CD4-positive, alpha-beta T cell (primary cell): ENCODE results near the gene P3H3. TPM values are rescaled to one million over a fixed set of nuclear protein-coding genes. Genes with fewer than 3 reads are reported as not detected.

Experiments used
- ATAC-seq: fragments of 200-7000 bp; cut with Tn5 transposase; one replicate; pipeline ENCODE4 v1.10.0; 2022; ENCODE audit warnings: mild to moderate bottlenecking; ENCODE audit not compliant: poor library complexity
- CTCF ChIA-PET: fragments of 350-600 bp; sonication (Branson Sonifier 250); formaldehyde crosslinking; loops from one replicate; lab custom pipeline; 2021; ENCODE audit warnings: antibody characterized with exemption, inconsistent platforms; lab: Charles Lee
- POLR2A ChIA-PET: fragments of 350-600 bp; sonication (Branson Sonifier 250); formaldehyde crosslinking; loops from one replicate; lab custom pipeline; 2021; ENCODE audit warnings: antibody characterized with exemption, inconsistent platforms; lab: Charles Lee
- DNase-seq, 14 experiments: peaks; one replicate each; pipeline ENCODE4 v3.0.0-alpha.2; 2013 to 2020; ENCODE audit warnings: mixed read lengths in 2 of 14
- H3K27ac ChIP-seq, 2 donors: one replicate each; pipeline versions ENCODE4 v1.5.1 to v1.7.0; 2013; ENCODE audit warnings: low read length in 2 of 2, low read depth in 1 of 2, mild to moderate bottlenecking in 1 of 2
- H3K27me3 ChIP-seq, 2 experiments: 1 replicate in 1 of 2; 2 replicates in 1 of 2; pipeline versions ENCODE4 v1.6.1 to v1.7.0; 2013; ENCODE audit warnings: low read length in 2 of 2, control low read depth in 1 of 2, mild to moderate bottlenecking in 1 of 2, moderate library complexity in 1 of 2; ENCODE audit not compliant: insufficient read depth in 2 of 2, control insufficient read depth in 1 of 2
- H3K36me3 ChIP-seq: one replicate; pipeline ENCODE4 v1.6.1; 2013; ENCODE audit warnings: low read length, control low read depth; ENCODE audit not compliant: insufficient read depth
- H3K4me1 ChIP-seq: one replicate; pipeline ENCODE4 v1.6.1; 2013; ENCODE audit warnings: low read length, control low read depth; ENCODE audit not compliant: insufficient read depth
- H3K4me3 ChIP-seq: one replicate; pipeline ENCODE4 v1.5.1; 2013; ENCODE audit warnings: mild to moderate bottlenecking, low read length, moderate library complexity
- H3K9me3 ChIP-seq, 2 experiments: 1 replicate in 1 of 2; 2 replicates in 1 of 2; pipeline versions ENCODE4 v1.6.1 to v1.7.0; 2013; ENCODE audit warnings: low read length in 2 of 2, mild to moderate bottlenecking in 2 of 2, control low read depth in 1 of 2, moderate library complexity in 1 of 2; ENCODE audit not compliant: control insufficient read depth in 1 of 2, insufficient read depth in 1 of 2
- H3K27ac Mint-ChIP-seq: one replicate; pipeline ENCODE4 v1.8.0; 2020; ENCODE audit warnings: mixed read lengths
- H3K27me3 Mint-ChIP-seq: one replicate; pipeline ENCODE4 v1.8.0; 2021; ENCODE audit warnings: mixed read lengths
- H3K36me3 Mint-ChIP-seq: one replicate; pipeline ENCODE4 v1.8.0; 2021; ENCODE audit warnings: low read depth, mixed read lengths
- H3K4me1 Mint-ChIP-seq: one replicate; pipeline ENCODE4 v1.8.0; 2021; ENCODE audit warnings: low read depth, mixed read lengths
- H3K4me3 Mint-ChIP-seq: one replicate; pipeline ENCODE4 v1.8.0; 2020; ENCODE audit warnings: mild to moderate bottlenecking, mixed read lengths
- H3K9me3 Mint-ChIP-seq: one replicate; pipeline ENCODE4 v1.8.0; 2020; ENCODE audit warnings: mixed read lengths
- CTCF ChIP-seq: fragments of 200-600 bp; IDR thresholded peaks from one replicate; pipeline ENCODE4 v1.8.0; 2022; ENCODE audit warnings: antibody characterized with exemption, mild to moderate bottlenecking
- intact Hi-C, 2 experiments: fragments of 100-400 bp; cut with DNase I in 1 of 2; cut with micrococcal nuclease in 1 of 2; formaldehyde crosslinking; loops; one replicate each; pipeline versions ENCODE4 v1.15.1 to v1.9.0; 2023 to 2025; cut with DNase I, micrococcal nuclease
- polyA plus RNA-seq, 2 donors: library from polyadenylated mRNA; unstranded; fragments of 120-200 nt; gene quantifications; one replicate each; pipeline ENCODE4 v1.2.1, GENCODE V29; 2013
- total RNA-seq, 174 experiments: library from RNA in 2 of 174; stranded (reverse) in 2 of 174; gene quantifications; one replicate each; pipeline ENCODE4 v1.2.3 and lab custom pipeline; 2021 to 2026

Gene P3H3
- total RNA-seq (1 to 10 TPM; 2.5 to 4.1 TPM), total RNA-seq (lab: John Stamatoyannopoulos, UW) (0.31 to 12.5 (median 2.5) reads per million in 172 experiments)
- polyA plus RNA-seq (2013, experiment 1 of 2) = 1.6 TPM
- polyA plus RNA-seq (2013, experiment 2 of 2) = 3.8 TPM

GRCh38 chr12:6827982-6828780 is at the start of gene P3H3:
Gene P3H3, plus strand, starts transcription at chr12:6828407. Its CDS starts 34 bp downstream, at chr12:6828441.
- ATAC-seq (peak; percentile 40), DNase-seq (peak in 2 of 14 experiments; percentile 33 to 69)
- Mint-ChIP-seq H3K27me3 (peaks cover 25% of the 10 kb centered on the region), H3K4me1 (peaks cover 17% of the 10 kb centered on the region), H3K9me3 (no peaks in the 10 kb centered on the region), H3K36me3 (no peaks in the 10 kb centered on the region), H3K27ac (peak within 1 kb of the TSS; percentile 70), H3K4me3 (peak within 1 kb of the TSS; percentile 91)
- intact Hi-C loops = loop anchor here in 1 of 2 experiments (5.0 kb wide), 2 partner anchors 41 to 266 kb away; partner anchors contain the start of gene CD4
- H3K4me1 ChIP-seq = peaks cover 35% of the 10 kb centered on the region
- peaks cover 19 to 25% of the 10 kb centered on the region in 2 experiments for H3K27me3 ChIP-seq
- H3K9me3 ChIP-seq = peaks cover 0 to 6% of the 10 kb centered on the region in 2 experiments
- ChIA-PET CTCF (interaction anchor here (1.0 to 2.7 kb wide), 7 partner anchors 17 to 201 kb away, joined by 3 to 10 read pairs (median 5); partner anchors contain the start of genes MLF2 and SPSB2), POLR2A (interaction anchor here (0.9 to 8.0 kb wide), 16 partner anchors 8 to 260 kb away, joined by 3 to 57 read pairs (median 8); partner anchors contain the start of genes C12orf57, CD4, CDCA3 and COPS7A)
- TF ChIP-seq CTCF = no peak
- peak within 1 kb of the TSS; percentile 72 for H3K4me3 ChIP-seq
- H3K27ac ChIP-seq = no peak within 1 kb of the TSS
- H3K36me3 ChIP-seq = no peaks in the 10 kb centered on the region

- Histone ChIP-seq H3K4me3 (peak overlapping the region; percentile 59), H3K9me3 (no peaks in the 10 kb centered on the region), H3K27ac (peak overlapping the region in 1 of 2 donors; percentile 24), H3K4me1 (peaks cover 70% of the 10 kb centered on the region), H3K36me3 (no peaks in the 10 kb centered on the region), H3K27me3 (peaks cover 0 to 8% of the 10 kb centered on the region in 2 experiments)
- intact Hi-C loops = loop anchor here (1.0 to 2.0 kb wide), 5 partner anchors 26 to 162 kb away; partner anchors contain the start of gene MLF2 (in 2 of the 2)
- H3K36me3 Mint-ChIP-seq = no peaks in the 10 kb centered on the region
- DNase-seq (peak; percentile 80 to 93 (median 83)), ATAC-seq (peak; percentile 84)
- ChIA-PET CTCF (interaction anchor here (0.6 to 2.5 kb wide), 6 partner anchors 12 to 94 kb away, joined by 3 to 17 read pairs (median 4); partner anchors contain the start of genes MLF2, PTMS and SPSB2), POLR2A (interaction anchor here (0.7 to 3.7 kb wide), 6 partner anchors 11 to 73 kb away, joined by 3 to 24 read pairs (median 7); partner anchors contain the start of genes CD4, COPS7A, MLF2 and PTMS)
- peak overlapping the region; percentile 85 for H3K4me3 Mint-ChIP-seq
- peak overlapping the region; percentile 77 for H3K27ac Mint-ChIP-seq
- H3K9me3 Mint-ChIP-seq = no peaks in the 10 kb centered on the region
- peaks cover 19% of the 10 kb centered on the region for H3K27me3 Mint-ChIP-seq
- H3K4me1 Mint-ChIP-seq = peaks cover 59% of the 10 kb centered on the region
- peak; percentile 94 for TF ChIP-seq CTCF
Measured at GRCh38 chr12:6778574-6779550, 49.3 kb upstream of the P3H3 start.
